ENCODE measurements around the gene ADAMTS6. TPM values are rescaled to one million over a fixed set of nuclear protein-coding genes. Genes with fewer than 3 reads are reported as not detected.

ADAMTS6 gene
- total RNA-seq, 1 donor: 150 TPM

GRCh38 chr5:65255294-65255693 lies 226.4 kb downstream of the ADAMTS6 start:
- H3K27ac ChIP-seq (ENCODE audit: low read depth, low read length): no peak overlapping the region
- no peaks in the 10 kb centered on the region for H3K27me3 ChIP-seq (ENCODE audit: insufficient read depth, low read length)
- H3K4me2 ChIP-seq (ENCODE audit: insufficient read depth, low read length): no peak overlapping the region
- H3K4me3 ChIP-seq (ENCODE audit: insufficient read depth, low read length): no peak overlapping the region
- H3K4me1 ChIP-seq (ENCODE audit: insufficient read depth, low read length): no peaks in the 10 kb centered on the region
- peaks cover 42% of the 10 kb centered on the region for H3K36me3 ChIP-seq (ENCODE audit: insufficient read depth, low read length)
- H4K20me1 ChIP-seq (ENCODE audit: insufficient read depth, low read length): no peaks in the 10 kb centered on the region
- no peak for DNase-seq (ENCODE audit: insufficient read length, low spot score, missing footprints)
- H3K79me2 ChIP-seq (ENCODE audit: insufficient read depth, low read length): no peaks in the 10 kb centered on the region
- no peaks in the 10 kb centered on the region for H3K9me3 ChIP-seq (ENCODE audit: low read depth, low read length)
- no peak for TF ChIP-seq CTCF (IDR thresholded peaks at IDR 0.05; ENCODE audit: extremely low read depth, low read depth, low read length)
- no peak overlapping the region for H2AFZ ChIP-seq (ENCODE audit: low read length)

- no peak for TF ChIP-seq CTCF (IDR thresholded peaks at IDR 0.05; ENCODE audit: extremely low read depth, low read depth, low read length)
- Histone ChIP-seq H3K4me1 (ENCODE audit: insufficient read depth, low read length) (no peaks in the 10 kb centered on the region), H3K79me2 (ENCODE audit: insufficient read depth, low read length) (no peaks in the 10 kb centered on the region), H3K4me3 (ENCODE audit: insufficient read depth, low read length) (no peak overlapping the region), H2AFZ (ENCODE audit: low read length) (no peak overlapping the region), H3K36me3 (ENCODE audit: insufficient read depth, low read length) (peaks cover 27% of the 10 kb centered on the region), H4K20me1 (ENCODE audit: insufficient read depth, low read length) (no peaks in the 10 kb centered on the region), H3K4me2 (ENCODE audit: insufficient read depth, low read length) (no peak overlapping the region), H3K9me3 (ENCODE audit: low read depth, low read length) (no peaks in the 10 kb centered on the region), H3K27ac (ENCODE audit: low read depth, low read length) (no peak overlapping the region), H3K27me3 (ENCODE audit: insufficient read depth, low read length) (no peaks in the 10 kb centered on the region)
- no peak for DNase-seq (ENCODE audit: insufficient read length, low spot score, missing footprints)
These were observed 228.7 kb downstream of the ADAMTS6 start for GRCh38 chr5:65252977-65253376.

DNA sequence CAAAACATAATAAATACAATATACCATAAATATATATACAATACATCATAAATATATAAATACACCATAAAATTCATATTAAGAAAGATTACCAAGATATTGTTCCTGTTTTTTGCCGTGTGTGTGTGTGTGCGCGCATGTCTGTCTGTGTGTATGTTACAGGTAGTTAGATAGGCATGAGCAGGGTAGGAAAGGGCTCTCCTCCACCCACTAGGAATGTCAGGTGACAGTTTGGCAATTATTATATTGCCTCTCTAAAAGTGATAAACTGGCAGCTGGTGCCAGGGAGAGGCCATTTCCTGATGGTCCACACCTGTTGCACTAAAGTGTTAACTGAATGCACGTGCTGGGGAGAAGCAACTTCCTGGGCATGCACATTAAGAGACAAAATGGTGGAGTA lies 232.8 kb downstream of the ADAMTS6 start:
- Histone ChIP-seq H3K4me1 (ENCODE audit: insufficient read depth, low read length) (no peaks in the 10 kb centered on the region), H3K27ac (ENCODE audit: low read depth, low read length) (no peak overlapping the region), H3K4me2 (ENCODE audit: insufficient read depth, low read length) (no peak overlapping the region), H2AFZ (ENCODE audit: low read length) (no peak overlapping the region), H3K36me3 (ENCODE audit: insufficient read depth, low read length) (peaks cover 31% of the 10 kb centered on the region), H4K20me1 (ENCODE audit: insufficient read depth, low read length) (no peaks in the 10 kb centered on the region), H3K4me3 (ENCODE audit: insufficient read depth, low read length) (no peak overlapping the region), H3K9me3 (ENCODE audit: low read depth, low read length) (no peaks in the 10 kb centered on the region), H3K79me2 (ENCODE audit: insufficient read depth, low read length) (no peaks in the 10 kb centered on the region), H3K27me3 (ENCODE audit: insufficient read depth, low read length) (no peaks in the 10 kb centered on the region)
- TF ChIP-seq CTCF (IDR thresholded peaks at IDR 0.05; ENCODE audit: extremely low read depth, low read depth, low read length): no peak
- no peak for DNase-seq (ENCODE audit: insufficient read length, low spot score, missing footprints)

DNA sequence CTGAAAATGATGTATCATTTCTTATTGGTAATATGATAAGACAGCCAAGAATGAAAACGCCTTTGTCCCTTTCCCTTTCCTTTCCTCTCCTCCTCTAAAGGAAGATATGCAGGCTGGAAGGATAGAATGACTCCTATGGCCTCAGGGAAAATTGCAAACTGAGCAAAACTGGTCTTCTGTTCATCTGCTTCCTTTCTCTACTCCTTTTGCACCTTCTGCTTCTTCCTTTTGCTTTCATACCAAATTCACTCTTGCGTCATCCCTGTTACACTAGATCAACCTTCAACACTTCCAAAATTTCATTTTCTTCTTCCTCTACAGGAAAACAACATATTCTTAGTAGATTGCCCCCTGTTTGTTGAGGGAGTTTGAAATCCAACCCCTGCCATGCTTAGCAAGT lies 234.1 kb downstream of the ADAMTS6 start:
- no peak for TF ChIP-seq CTCF (IDR thresholded peaks at IDR 0.05; ENCODE audit: extremely low read depth, low read depth, low read length)
- no peaks in the 10 kb centered on the region for H3K79me2 ChIP-seq (ENCODE audit: insufficient read depth, low read length)
- no peaks in the 10 kb centered on the region for H4K20me1 ChIP-seq (ENCODE audit: insufficient read depth, low read length)
- H3K36me3 ChIP-seq (ENCODE audit: insufficient read depth, low read length): peaks cover 37% of the 10 kb centered on the region
- H3K4me3 ChIP-seq (ENCODE audit: insufficient read depth, low read length): no peak overlapping the region
- no peak overlapping the region for H3K27ac ChIP-seq (ENCODE audit: low read depth, low read length)
- no peaks in the 10 kb centered on the region for H3K9me3 ChIP-seq (ENCODE audit: low read depth, low read length)
- H3K4me1 ChIP-seq (ENCODE audit: insufficient read depth, low read length): no peaks in the 10 kb centered on the region
- no peaks in the 10 kb centered on the region for H3K27me3 ChIP-seq (ENCODE audit: insufficient read depth, low read length)
- H2AFZ ChIP-seq (ENCODE audit: low read length): no peak overlapping the region
- DNase-seq (ENCODE audit: insufficient read length, low spot score, missing footprints): no peak
- H3K4me2 ChIP-seq (ENCODE audit: insufficient read depth, low read length): no peak overlapping the region
